Mesodermal cell (in vitro differentiated cells): ENCODE data around the gene MTCL3.

Source experiments
- H3K27ac ChIP-seq: 2 replicates; pipeline ENCODE4 v1.7.0; 2013; ENCODE audit warnings: mild to moderate bottlenecking, low read depth, low read length, moderate library complexity; ENCODE audit not compliant: severe bottlenecking
- H3K36me3 ChIP-seq: 2 replicates; pipeline ENCODE4 v1.7.1; 2013; ENCODE audit warnings: mild to moderate bottlenecking, low read length, moderate library complexity; ENCODE audit not compliant: control insufficient read depth, insufficient read depth
- H3K4me1 ChIP-seq: one replicate; pipeline ENCODE4 v1.7.1; 2013; ENCODE audit warnings: mild to moderate bottlenecking, low read length; ENCODE audit not compliant: insufficient read depth, control insufficient read depth, poor library complexity, severe bottlenecking
- H3K4me3 ChIP-seq: 2 replicates; pipeline ENCODE4 v1.7.0; 2013; ENCODE audit warnings: low read length, control low read depth, mild to moderate bottlenecking; ENCODE audit not compliant: insufficient read depth, poor library complexity, severe bottlenecking; ENCODE audit errors: extremely low read depth
- H3K9me3 ChIP-seq: 2 replicates; pipeline ENCODE4 v1.7.1; 2013; ENCODE audit warnings: mild to moderate bottlenecking, low read length, moderate library complexity; ENCODE audit not compliant: control insufficient read depth
- WGBS, 2 experiments: methylation state at CpG; one replicate each; pipeline ENCODE4 v1.1.5; 2013; ENCODE audit warnings: missing lambda C conversion rate in 2 of 2; ENCODE audit not compliant: insufficient coverage in 2 of 2; 5-methylcytosine and 5-hydroxymethylcytosine counted together

Gene MTCL3

DNA sequence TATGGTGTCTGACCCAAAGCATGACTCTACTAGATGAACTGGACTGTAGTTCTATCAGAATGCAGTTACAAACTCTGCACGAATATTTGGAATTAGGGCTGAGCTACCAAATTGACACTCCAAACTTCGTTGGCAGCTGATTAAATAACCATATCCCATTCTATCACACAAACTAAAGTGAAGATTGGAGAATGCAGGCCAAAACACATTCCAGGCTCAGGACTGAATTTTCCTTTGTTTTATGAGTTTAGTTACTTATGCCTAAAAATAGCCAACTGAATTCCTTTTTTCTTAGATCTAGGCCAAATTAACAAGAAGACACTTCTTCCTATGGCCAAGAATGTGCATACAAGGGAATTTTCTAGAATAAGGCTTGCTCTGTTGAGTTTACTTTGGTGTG lies 50.2 kb downstream of the MTCL3 start:
- H3K36me3 ChIP-seq, result peaks cover 49% of the 10 kb centered on the region
- no peaks in the 10 kb centered on the region for H3K9me3 ChIP-seq
- 100% methylated on average over 1 of the region's 2 CpGs; no CpG with 5 or more reads in 1 of the 2 experiments for WGBS, 2 experiments
- no peaks in the 10 kb centered on the region for H3K4me1 ChIP-seq
- H3K27ac ChIP-seq, result no peak overlapping the region
- H3K4me3 ChIP-seq, result no peak overlapping the region

DNA sequence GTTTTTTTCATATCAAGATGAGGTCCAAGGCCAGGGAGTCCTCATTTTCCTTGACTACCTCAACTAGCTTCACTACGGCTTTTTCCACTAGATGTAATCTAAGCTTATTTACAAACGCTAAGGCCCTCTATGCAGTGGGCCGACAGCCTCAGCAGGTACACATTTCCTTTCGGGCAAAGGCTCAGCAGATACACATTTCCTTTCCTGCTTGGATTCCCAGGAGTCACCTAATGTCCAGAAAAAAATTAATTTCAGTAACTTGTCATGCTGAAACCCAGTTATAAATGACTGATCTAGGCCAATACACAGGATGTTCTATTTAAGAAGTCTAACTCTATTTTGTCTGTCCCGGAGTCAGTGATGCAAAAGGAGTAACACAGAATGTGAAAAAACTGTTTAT lies 52.7 kb downstream of the MTCL3 start:
- Histone ChIP-seq H3K9me3 (no peaks in the 10 kb centered on the region), H3K27ac (no peak overlapping the region), H3K4me1 (no peaks in the 10 kb centered on the region), H3K4me3 (no peak overlapping the region), H3K36me3 (peaks cover 31% of the 10 kb centered on the region)
- WGBS, 2 experiments, result 88 to 98% methylated on average over 4 to 5 of the region's 5 CpGs

DNA sequence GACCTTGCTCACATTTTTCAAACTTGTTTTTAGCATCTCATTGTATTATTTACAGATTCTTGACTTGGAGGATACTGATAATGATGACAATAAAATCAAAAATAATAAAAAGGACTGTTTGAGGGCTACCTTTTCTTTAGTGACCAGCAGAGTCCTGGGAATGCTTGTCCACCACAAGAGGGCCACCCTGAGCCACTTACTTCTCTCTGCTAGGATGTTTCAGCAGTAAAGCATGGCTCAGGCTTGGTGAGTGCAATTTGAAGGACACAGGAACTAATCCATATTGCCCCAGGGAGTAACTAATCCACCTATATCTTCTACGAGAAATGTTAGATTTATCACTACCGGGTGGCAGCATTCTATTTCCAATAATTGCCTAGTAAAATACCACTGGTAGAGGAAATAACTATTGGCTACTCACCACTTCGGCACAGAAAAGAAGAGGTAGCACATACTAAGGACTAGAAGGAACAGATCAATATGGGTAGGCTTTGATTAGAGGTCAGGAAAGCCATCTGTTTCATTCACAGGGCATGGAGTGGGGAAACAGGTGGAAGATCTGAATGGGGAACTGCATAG lies 54.2 kb downstream of the MTCL3 start:
- H3K9me3 ChIP-seq, result no peaks in the 10 kb centered on the region
- no peak overlapping the region for H3K4me3 ChIP-seq
- 20% methylated on average over 1 of the region's 3 CpGs; no CpG with 5 or more reads in 1 of the 2 experiments for WGBS, 2 experiments
- peaks cover 16% of the 10 kb centered on the region for H3K36me3 ChIP-seq
- no peaks in the 10 kb centered on the region for H3K4me1 ChIP-seq
- no peak overlapping the region for H3K27ac ChIP-seq

DNA sequence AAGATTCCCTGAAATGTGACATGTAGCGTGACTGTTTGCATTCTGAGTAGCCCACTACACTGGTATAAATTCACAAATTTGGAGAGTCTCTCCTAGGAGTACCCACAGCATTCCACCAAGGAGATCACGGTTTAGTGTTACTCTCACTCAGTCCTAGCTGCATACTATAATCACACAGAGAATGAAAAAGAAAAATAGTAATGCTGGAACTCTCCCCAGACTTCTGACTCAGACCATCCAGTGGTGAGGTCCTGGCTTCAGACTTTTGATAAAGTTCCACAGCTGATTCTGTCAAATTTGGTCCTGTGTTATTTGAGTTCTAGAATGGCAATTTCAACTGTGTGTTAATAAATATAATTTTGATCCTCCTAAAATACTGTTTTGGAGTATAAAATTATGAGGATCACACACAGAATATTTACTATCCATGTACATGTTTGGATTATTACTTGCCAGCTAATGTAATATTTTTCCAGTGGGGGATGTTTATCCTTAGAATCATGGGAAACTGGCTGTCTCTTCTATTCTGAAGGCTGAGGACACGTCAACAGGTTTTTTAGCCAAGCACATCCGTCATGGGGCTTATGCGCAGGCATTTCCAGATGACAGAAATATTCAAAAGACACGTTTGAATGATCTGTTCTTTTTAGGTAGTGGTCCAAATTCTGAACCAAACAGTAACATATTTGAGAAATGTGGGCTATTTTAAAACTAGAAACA lies 54.8 kb downstream of the MTCL3 start:
- Histone ChIP-seq H3K9me3 (no peaks in the 10 kb centered on the region), H3K4me3 (no peak overlapping the region), H3K27ac (no peak overlapping the region), H3K4me1 (no peaks in the 10 kb centered on the region), H3K36me3 (peaks cover 11% of the 10 kb centered on the region)
- 44% methylated on average over 5 of the region's 6 CpGs; no CpG with 5 or more reads in 1 of the 2 experiments for WGBS, 2 experiments

DNA sequence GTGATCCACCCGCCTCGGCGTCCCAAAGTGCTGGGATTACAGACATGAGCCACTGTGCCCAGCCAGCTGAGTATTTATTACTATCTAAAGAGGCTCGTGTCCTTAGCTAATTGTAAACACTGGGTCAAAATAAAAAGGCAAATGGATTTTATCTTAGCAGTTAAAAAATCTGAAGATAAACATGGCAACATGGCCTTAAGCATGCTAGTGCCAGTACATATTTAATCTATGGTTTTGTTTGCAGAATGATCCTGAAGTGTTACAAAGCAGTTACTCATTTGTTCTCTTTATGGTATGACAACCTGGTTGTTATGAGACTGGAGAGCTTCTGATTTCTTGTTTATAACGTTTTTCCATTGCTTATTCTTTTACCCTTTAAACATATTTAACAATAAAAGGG lies 56.1 kb downstream of the MTCL3 start:
- WGBS, 2 experiments, result 83 to 97% methylated on average over 4 of the region's 5 CpGs
- Histone ChIP-seq H3K27ac (no peak overlapping the region), H3K4me3 (no peak overlapping the region), H3K9me3 (no peaks in the 10 kb centered on the region), H3K4me1 (peaks cover 5% of the 10 kb centered on the region), H3K36me3 (peaks cover 11% of the 10 kb centered on the region)

DNA sequence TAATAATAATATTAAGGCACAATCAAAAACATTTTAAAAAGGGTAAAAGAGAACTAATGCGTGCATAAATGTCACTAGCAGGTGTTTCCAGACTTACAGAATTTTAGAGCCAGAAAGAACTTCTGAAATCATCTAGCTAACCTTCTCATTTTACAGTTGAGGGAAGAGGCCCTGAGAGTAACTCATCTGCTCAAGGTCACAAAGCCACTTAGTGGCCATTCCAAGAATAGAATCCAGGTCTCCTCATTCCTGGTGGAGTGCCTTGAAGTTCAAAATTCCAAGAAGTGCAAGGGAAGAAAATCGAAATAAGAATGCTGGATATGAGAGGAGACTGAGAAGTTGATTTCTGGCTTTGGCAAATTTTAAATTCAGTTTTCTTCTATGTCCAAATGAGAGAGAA lies 56.8 kb downstream of the MTCL3 start:
- no CpG with 5 or more reads among the region's 2 CpGs for WGBS, 2 experiments
- Histone ChIP-seq H3K4me1 (peaks cover 5% of the 10 kb centered on the region), H3K4me3 (no peak overlapping the region), H3K36me3 (peaks cover 11% of the 10 kb centered on the region), H3K9me3 (no peaks in the 10 kb centered on the region), H3K27ac (no peak overlapping the region)

DNA sequence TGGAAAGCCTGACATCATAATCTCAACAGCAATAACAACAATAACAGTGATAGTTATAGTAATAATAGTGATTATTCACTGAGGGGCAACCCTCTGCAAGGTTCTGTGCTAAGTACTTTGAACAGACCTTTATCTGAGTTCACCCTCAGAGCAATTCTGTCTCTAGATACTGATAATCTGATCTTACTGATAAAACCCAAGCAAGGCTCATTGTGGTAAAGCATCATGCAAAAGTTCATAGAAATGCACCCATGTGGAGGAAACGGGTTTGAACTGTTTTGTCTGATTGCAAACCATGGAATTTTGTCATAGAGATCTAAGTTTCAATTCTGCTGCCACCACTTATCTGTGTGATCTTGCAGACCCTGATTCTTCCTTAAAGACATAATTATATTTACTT lies 58.7 kb downstream of the MTCL3 start:
- Histone ChIP-seq H3K4me1 (peaks cover 5% of the 10 kb centered on the region), H3K36me3 (no peaks in the 10 kb centered on the region), H3K27ac (no peak overlapping the region), H3K9me3 (no peaks in the 10 kb centered on the region), H3K4me3 (no peak overlapping the region)
- WGBS, 2 experiments, result 75% methylated on average over 1 of the region's 1 CpG

DNA sequence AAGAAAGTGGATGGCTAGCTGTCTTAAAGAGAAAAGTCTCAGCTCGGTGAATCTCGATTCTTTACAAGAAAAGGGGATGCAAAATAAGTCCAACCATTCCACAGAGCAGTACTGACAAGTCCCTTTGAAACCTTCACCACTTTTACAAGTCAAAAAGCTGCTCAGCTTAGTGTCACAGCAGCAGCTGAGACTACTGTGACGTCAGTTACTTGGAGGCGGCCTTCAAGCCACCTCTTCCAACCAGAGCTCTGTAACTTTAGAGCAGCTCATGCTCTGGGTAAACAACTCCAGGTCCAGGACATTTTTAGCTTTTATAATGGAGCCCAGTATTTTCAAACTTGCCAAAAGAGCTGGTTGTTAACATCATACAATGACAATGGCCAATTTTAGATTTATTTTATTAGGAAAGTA lies 59.9 kb downstream of the MTCL3 start, which contains the start of gene KIAA0408:
Gene KIAA0408, minus strand, starts transcription at position 159 of the 411 bp plus-strand sequence. CDS start 5,408 bp downstream, outside the sequence.
- no peaks in the 10 kb centered on the region for H3K9me3 ChIP-seq
- peaks cover 5% of the 10 kb centered on the region for H3K4me1 ChIP-seq
- H3K27ac ChIP-seq, result peak within 1 kb of the TSS; percentile 63
- H3K36me3 ChIP-seq, result no peaks in the 10 kb centered on the region
- H3K4me3 ChIP-seq, result no peak within 1 kb of the TSS
- 19 to 28% methylated on average over 4 of the region's 4 CpGs for WGBS, 2 experiments

DNA sequence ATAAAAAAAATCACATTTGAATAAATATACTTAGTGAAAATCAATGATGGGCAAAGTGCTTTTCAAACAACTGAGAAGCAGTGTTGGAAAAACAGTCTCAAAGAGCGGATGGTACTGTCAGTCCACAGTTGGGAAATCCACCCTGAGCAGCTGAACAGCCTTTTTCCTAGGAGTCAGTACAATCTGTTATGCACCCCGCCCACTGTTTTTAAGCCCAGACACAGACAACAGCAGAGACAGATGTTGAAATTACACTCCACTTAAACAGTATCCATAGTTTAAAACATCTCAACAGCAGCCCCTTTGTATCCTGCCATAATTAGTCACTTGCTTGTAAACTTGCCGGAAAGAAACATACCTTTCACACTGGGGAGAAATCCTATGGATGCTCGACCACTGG lies 60.3 kb downstream of the MTCL3 start:
- peaks cover 5% of the 10 kb centered on the region for H3K4me1 ChIP-seq
- H3K4me3 ChIP-seq, result no peak overlapping the region
- H3K27ac ChIP-seq, result peak overlapping the region; percentile 63
- H3K36me3 ChIP-seq, result no peaks in the 10 kb centered on the region
- 81 to 100% methylated on average over 2 to 4 of the region's 4 CpGs for WGBS, 2 experiments
- H3K9me3 ChIP-seq, result no peaks in the 10 kb centered on the region

DNA sequence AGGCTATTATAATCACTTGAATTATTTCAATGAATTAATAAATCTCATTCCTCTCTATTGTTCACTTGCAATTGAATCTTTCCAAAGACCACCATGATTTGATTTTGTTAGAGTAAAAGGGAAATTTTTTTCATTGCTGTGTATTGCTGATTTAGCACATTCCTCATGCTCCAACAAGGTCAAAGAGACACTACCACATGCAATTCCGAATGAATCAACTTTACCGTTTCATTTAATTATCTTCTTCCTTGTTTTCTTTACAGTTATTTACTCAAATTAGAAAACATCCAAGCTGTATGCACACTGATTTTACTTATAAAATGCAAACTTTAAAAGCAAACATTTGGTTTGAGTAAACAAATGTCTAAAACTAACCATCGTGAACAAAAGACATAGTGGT lies 60.9 kb downstream of the MTCL3 start:
- 94 to 100% methylated on average over 1 to 3 of the region's 3 CpGs for WGBS, 2 experiments
- H3K36me3 ChIP-seq, result no peaks in the 10 kb centered on the region
- no peak overlapping the region for H3K27ac ChIP-seq
- peaks cover 5% of the 10 kb centered on the region for H3K4me1 ChIP-seq
- H3K9me3 ChIP-seq, result no peaks in the 10 kb centered on the region
- no peak overlapping the region for H3K4me3 ChIP-seq

DNA sequence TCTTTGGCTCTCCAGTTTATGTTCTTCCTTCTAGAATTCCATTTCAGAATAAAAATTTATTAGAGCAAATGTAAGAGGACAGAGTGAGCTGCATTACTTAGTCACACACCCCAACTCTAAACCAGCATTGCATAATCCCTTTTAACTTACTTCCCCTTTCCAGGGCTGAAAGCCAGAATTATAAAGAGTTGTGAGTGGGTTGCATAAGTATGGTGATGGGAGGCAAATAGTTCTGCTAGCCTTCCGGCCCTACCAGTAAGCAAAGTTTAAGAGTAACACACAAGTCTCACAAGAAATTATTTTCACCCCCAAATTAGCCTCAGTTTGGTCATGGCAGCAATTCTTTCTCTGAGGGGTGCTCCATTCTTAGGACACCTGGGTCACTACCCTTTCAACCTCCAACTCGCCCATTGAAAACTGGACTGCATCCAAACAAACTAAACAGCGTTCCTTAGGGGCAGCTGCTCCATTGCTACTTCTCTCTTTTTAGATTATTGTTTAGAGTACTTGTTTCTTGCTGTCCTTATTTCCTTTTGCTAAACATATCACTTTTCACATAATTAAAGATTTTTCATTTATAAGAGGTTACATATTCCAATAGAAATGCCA lies 61.6 kb downstream of the MTCL3 start:
- no peak overlapping the region for H3K27ac ChIP-seq
- H3K9me3 ChIP-seq, result no peaks in the 10 kb centered on the region
- peaks cover 5% of the 10 kb centered on the region for H3K4me1 ChIP-seq
- no peaks in the 10 kb centered on the region for H3K36me3 ChIP-seq
- H3K4me3 ChIP-seq, result no peak overlapping the region
- 100% methylated on average over 1 of the region's 3 CpGs; no CpG with 5 or more reads in 1 of the 2 experiments for WGBS, 2 experiments
